T-helper 2 cell treated with Interferon-gamma antibody and Interleukin-4, amounts not matched to agents 100 ng/mL and 5 ng/mL, for 36 hours (primary cell): ENCODE measurements around the gene KLHL10. TPM values are rescaled to one million over a fixed set of nuclear protein-coding genes. Genes with fewer than 3 reads are reported as not detected.

Experiments
- intact Hi-C: fragments of 100-400 bp; cut with micrococcal nuclease; formaldehyde crosslinking; loops from one replicate; pipeline ENCODE4 v1.15.1; 2023
- total RNA-seq: library from RNA; stranded (reverse); gene quantifications from 2 replicates; pipeline ENCODE4 v1.2.3, GENCODE V29; 2022

KLHL10 gene
- total RNA-seq, 1 donor from 2014 or later = 0.07 TPM

DNA sequence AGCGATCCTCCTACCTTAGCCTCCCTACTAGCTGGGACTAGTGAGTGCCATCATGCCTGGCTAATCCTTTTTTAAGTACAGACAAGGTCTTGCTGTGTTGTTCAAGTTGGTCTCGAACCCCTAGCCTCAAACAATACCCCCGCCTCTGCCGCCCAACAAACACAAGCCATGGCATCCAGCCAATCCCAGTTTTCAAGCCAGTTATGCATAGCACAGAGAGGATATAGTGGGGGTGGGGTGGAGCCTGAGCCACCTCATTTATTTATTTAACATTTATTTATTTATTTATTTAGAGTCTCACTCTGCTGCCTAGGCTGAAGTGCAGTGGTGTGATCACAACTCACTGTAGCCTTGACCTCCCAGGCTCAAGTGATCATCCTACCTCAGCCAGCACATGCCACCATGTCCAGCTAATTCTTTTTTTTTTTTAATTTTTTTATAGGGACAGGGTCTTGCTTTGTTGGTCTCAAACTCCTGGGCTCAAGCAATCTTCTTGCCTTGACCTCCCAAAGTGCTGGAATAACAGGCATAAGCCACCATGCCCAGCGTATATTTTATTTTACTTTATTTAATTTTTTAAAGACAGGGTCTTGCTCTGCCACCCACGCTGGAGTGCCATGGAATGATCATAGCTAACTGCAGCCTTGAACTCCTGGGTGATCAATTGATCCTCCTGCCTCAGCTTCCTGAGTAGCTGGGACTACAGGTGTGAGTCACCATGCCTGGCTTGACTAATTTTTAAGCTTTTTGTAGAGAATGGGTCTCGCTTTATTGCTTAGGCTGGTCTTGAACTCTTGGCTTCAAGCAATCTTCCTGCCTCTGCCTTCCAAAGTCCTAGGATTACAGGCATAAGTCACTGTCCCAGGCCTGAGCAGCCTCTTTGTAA is 53.8 kb downstream of the KLHL10 start:
- intact Hi-C loops = no loop called here

GRCh38 chr17:41892021-41892376 is 54.4 kb downstream of the KLHL10 start:
- intact Hi-C loops = no loop called here

DNA sequence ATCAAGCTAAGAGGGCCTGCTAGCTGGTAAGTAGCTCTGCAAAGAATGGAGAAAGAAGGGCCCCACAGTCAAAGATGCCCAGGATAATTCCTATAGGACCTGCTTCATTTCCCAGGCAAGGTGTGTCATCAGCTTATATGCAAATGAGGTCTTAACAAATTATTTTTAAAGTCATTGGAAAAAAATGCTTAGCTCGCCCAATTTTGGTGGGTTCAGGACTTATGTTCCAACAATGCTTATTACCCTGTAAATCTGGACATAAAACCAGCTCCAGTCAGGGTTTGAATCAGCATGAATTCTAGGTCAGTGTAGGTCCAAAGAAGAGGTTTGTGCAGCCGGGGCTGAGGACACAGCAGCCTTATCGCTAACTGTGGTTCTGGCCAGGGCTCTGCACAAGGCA is 55.8 kb downstream of the KLHL10 start:
- intact Hi-C loops = no loop called here

DNA sequence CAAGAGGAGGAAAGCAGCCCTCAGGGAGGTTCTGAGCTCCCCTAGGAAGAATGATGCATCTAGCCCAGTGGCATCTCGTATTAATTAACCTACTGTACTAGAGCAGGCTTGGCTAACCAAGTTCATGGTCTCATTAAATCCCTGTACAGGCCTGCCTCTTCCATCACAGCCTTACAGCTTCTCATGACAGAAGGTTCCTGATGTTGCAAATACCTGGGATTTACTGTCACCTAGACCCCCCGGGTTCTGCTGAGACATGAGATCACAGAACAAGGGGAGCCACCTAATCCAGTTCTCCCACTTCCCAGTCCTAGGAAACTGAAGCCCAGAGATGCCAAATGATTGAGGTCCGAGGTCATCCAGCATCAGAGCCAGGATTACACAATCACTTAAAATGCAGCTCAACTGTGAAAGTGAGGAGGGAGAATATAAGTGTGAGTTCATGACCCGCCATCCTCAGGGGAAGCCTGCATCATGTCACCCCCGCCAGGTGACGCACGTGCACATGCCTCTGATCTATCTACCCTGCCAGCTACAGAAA is 57.2 kb downstream of the KLHL10 start:
- intact Hi-C loops = no loop called here

DNA sequence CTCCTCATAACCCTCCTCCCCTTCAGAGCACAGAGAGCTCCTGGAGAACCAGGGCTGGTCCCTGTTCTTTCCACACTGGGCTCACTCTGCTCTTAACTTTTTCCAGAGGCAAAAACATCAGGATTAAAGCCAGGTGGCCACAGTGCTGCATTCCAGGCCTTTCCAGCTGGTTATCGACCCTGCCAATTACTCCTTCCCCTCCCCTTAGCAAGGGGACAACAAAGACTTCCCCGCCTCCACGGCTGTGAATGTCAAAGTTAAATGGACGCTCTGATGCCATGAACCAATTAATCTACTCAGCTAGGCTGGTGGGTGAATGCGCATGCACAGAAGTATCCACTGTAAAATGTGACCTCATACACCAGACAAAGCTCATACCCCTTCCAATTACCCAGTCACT is 58.0 kb downstream of the KLHL10 start:
- intact Hi-C loops = no loop called here

DNA sequence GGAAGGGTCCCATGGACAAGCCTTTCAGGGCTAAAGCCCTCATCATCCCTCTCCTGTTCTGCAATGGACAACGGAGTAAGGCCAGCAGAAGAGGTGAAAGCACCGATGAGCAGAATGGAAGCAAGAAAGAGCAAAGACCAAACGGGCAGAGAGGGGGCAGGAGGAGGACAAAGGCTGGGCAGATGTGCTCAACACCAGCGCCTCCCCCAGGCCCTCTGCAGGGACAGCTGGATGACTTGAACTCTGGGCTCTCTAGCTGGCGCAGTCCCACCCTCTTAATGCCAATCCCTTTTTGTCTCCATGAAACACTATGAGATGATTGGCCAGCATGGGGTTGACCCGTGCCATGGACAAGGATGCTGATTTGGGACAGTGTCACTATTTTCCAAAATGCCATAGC is 59.1 kb downstream of the KLHL10 start:
- intact Hi-C loops = no loop called here

Other genes with a start within 250 kb of the KLHL10 start
- not detected in 2 replicates for gene KRT16, start 225.1 kb upstream of the KLHL10 start, total RNA-seq
- gene KRT17, start 213.2 kb upstream of the KLHL10 start, total RNA-seq = 0.86 TPM in 1 of 2 replicates, not detected in the other
- 751 and 753 TPM in 2 replicates for gene EIF1, start 148.9 kb upstream of the KLHL10 start, total RNA-seq
- gene GAST, start 125.5 kb upstream of the KLHL10 start, total RNA-seq = not detected in 2 replicates
- gene HAP1, start 103.2 kb upstream of the KLHL10 start, total RNA-seq = 0.36 TPM in 2 replicates
- gene JUP, start 51.1 kb upstream of the KLHL10 start, total RNA-seq = 0.73 and 0.93 TPM in 2 replicates
- gene P3H4, start 25.9 kb upstream of the KLHL10 start, total RNA-seq = 3.8 and 6.1 TPM in 2 replicates
- 0.27 and 0.36 TPM in 2 replicates for gene FKBP10, start 24.8 kb upstream of the KLHL10 start, total RNA-seq
- gene NT5C3B, start 1.6 kb upstream of the KLHL10 start, total RNA-seq = 42.8 and 43.4 TPM in 2 replicates
- 20.4 and 22.1 TPM in 2 replicates for gene KLHL11, start 27.6 kb downstream of the KLHL10 start, total RNA-seq
- 182 and 188 TPM in 2 replicates for gene ACLY, start 81.1 kb downstream of the KLHL10 start, total RNA-seq
- gene ODAD4, start 92.8 kb downstream of the KLHL10 start, total RNA-seq = 0.66 and 0.73 TPM in 2 replicates
- 74.0 and 80.6 TPM in 2 replicates for gene CNP, start 129.0 kb downstream of the KLHL10 start, total RNA-seq
- gene DNAJC7, start 179.6 kb downstream of the KLHL10 start, total RNA-seq = 103 and 111 TPM in 2 replicates
- 22.2 and 24.7 TPM in 2 replicates for gene NKIRAS2, start 182.3 kb downstream of the KLHL10 start, total RNA-seq
- 0.05 and 0.11 TPM in 2 replicates for gene C17orf113, start 212.8 kb downstream of the KLHL10 start, total RNA-seq